Uterus (tissue), 2 donors: ENCODE results near the gene CPTP.

Experiments
- POLR2A ChIP-seq, 2 donors: fragments of 450-650 bp; IDR thresholded peaks; one replicate each; pipeline ENCODE4 v1.6.1; 2016; ENCODE audit warnings: antibody characterized with exemption in 2 of 2, mild to moderate bottlenecking in 1 of 2, moderate library complexity in 1 of 2
- TF ChIP-seq, protein P1 (sequence below), 4 experiments: fragments of 200-600 bp in 2 of 4; fragments of 450-650 bp in 2 of 4; sonication (generic) in 2 of 4; IDR thresholded peaks; one replicate each; pipeline ENCODE4 v1.5.1; 2016 to 2019; ENCODE audit warnings: antibody characterized with exemption in 4 of 4, mild to moderate bottlenecking in 2 of 4, moderate library complexity in 1 of 4

DNA sequence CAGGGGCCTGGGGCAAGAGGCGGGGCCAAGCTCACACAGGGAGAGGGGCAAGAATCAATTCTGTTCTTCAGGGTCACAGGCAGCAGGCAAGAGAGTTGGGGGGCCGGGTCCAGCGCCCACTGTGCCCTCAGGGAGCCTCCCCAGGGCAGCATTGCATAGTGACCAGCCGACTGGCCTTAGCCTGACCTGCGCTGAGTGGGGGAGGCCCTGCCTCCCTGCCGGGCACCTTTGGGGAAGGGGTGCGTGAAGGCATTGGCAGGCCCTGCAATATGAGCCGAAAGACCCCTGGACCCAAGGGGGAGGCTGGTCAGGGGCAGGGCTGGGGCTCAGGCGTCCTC lies 32.2 kb upstream of the CPTP start:
- TF ChIP-seq, protein P1, sequence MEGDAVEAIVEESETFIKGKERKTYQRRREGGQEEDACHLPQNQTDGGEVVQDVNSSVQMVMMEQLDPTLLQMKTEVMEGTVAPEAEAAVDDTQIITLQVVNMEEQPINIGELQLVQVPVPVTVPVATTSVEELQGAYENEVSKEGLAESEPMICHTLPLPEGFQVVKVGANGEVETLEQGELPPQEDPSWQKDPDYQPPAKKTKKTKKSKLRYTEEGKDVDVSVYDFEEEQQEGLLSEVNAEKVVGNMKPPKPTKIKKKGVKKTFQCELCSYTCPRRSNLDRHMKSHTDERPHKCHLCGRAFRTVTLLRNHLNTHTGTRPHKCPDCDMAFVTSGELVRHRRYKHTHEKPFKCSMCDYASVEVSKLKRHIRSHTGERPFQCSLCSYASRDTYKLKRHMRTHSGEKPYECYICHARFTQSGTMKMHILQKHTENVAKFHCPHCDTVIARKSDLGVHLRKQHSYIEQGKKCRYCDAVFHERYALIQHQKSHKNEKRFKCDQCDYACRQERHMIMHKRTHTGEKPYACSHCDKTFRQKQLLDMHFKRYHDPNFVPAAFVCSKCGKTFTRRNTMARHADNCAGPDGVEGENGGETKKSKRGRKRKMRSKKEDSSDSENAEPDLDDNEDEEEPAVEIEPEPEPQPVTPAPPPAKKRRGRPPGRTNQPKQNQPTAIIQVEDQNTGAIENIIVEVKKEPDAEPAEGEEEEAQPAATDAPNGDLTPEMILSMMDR (IDR thresholded peaks at IDR 0.05): no peak
- no peak for TF ChIP-seq POLR2A (IDR thresholded peaks at IDR 0.05)
